Measurements from ENCODE around the gene CPT1C.

CPT1C gene

GRCh38 chr19:49682274-49682673 is 8.6 kb upstream of the CPT1C start:
- no peak for DNase-seq (ENCODE audit: low read depth)

GRCh38 chr19:49683814-49684250 is 7.1 kb upstream of the CPT1C start:
- no peak for DNase-seq (ENCODE audit: low read depth)

- no peak for DNase-seq (ENCODE audit: low read depth)
Observed at GRCh38 chr19:49684251-49684982, 6.5 kb upstream of the CPT1C start.

GRCh38 chr19:49684983-49685553 is 5.8 kb upstream of the CPT1C start:
- no peak for DNase-seq (ENCODE audit: low read depth)

- DNase-seq (ENCODE audit: low read depth) = no peak
Observed at GRCh38 chr19:49685845-49686332, 5.0 kb upstream of the CPT1C start.

GRCh38 chr19:49686503-49687088 is 4.3 kb upstream of the CPT1C start:
- no peak for DNase-seq (ENCODE audit: low read depth)

GRCh38 chr19:49687150-49687549 is 3.8 kb upstream of the CPT1C start:
- no peak for DNase-seq (ENCODE audit: low read depth)

GRCh38 chr19:49687566-49688316 is 3.2 kb upstream of the CPT1C start:
- no peak for DNase-seq (ENCODE audit: low read depth)

- DNase-seq (ENCODE audit: low read depth) = no peak
Observed at GRCh38 chr19:49688531-49689132, 2.3 kb upstream of the CPT1C start.

- DNase-seq (ENCODE audit: low read depth) = peak; percentile 34
Observed at GRCh38 chr19:49689133-49690078, 1.5 kb upstream of the CPT1C start, which contains the start of gene ADM5. ADM5 (plus strand) TSS chr19:49689594; CDS start chr19:49689838, 244 bp downstream.

GRCh38 chr19:49690079-49690655 is 749 bp upstream of the CPT1C start:
- DNase-seq (ENCODE audit: low read depth) = no peak

GRCh38 chr19:49691243-49692146 is 579 bp downstream of the CPT1C start:
- DNase-seq (ENCODE audit: low read depth) = no peak

GRCh38 chr19:49692147-49692506 is 1.2 kb downstream of the CPT1C start:
- no peak for DNase-seq (ENCODE audit: low read depth)

- DNase-seq (ENCODE audit: low read depth) = no peak
Observed at GRCh38 chr19:49696115-49696514, 5.2 kb downstream of the CPT1C start.

- no peak for DNase-seq (ENCODE audit: low read depth)
Observed at GRCh38 chr19:49696865-49697264, 5.9 kb downstream of the CPT1C start.

GRCh38 chr19:49699364-49699763 is 8.4 kb downstream of the CPT1C start:
- no peak for DNase-seq (ENCODE audit: low read depth)

GRCh38 chr19:49700563-49700962 is 9.6 kb downstream of the CPT1C start:
- no peak for DNase-seq (ENCODE audit: low read depth)

- no peak for DNase-seq (ENCODE audit: low read depth)
Observed at GRCh38 chr19:49701271-49701786, 10.4 kb downstream of the CPT1C start.
